H7 (cell line): ENCODE data around the gene MAGEA3. TPM values are rescaled to one million over a fixed set of nuclear protein-coding genes. Genes with fewer than 3 reads are reported as not detected.
"Not testable (repeated sequence)": the region's sequence is repeated elsewhere in the genome, so short reads cannot be mapped to it uniquely, and the experiment has no call there.

ENCODE experiments used
- DNase-seq: peaks from one replicate; pipeline ENCODE4 v3.0.0; 2012
- H3K27me3 ChIP-seq: 2 replicates; pipeline ENCODE4 v1.6.0; 2011; ENCODE audit warnings: mild to moderate bottlenecking, low read length; ENCODE audit not compliant: control insufficient read depth, insufficient read depth
- H3K36me3 ChIP-seq: replicated peaks from 2 replicates; pipeline ENCODE4 v1.5.1; 2011; ENCODE audit warnings: low read length; ENCODE audit not compliant: control insufficient read depth, insufficient read depth
- H3K4me3 ChIP-seq: 2 replicates; pipeline ENCODE4 v1.5.1; 2011; ENCODE audit warnings: low read depth, mild to moderate bottlenecking, control low read depth, low read length, moderate library complexity; ENCODE audit not compliant: insufficient read depth
- total RNA-seq: library from RNA; depleted of rRNA; stranded (reverse); fragments of >200 nt; shearing (Covaris generic); gene quantifications from 2 replicates; pipeline ENCODE4 v1.2.3, GENCODE V29; 2014; rRNA removed

Gene MAGEA3
- total RNA-seq, 1 experiment from 2014 or later: not detected

- DNase-seq, H3K27me3 ChIP-seq, H3K36me3 ChIP-seq, H3K4me3 ChIP-seq: not testable (repeated sequence)
Observed at GRCh38 chrX:152713815-152714787, 15.5 kb downstream of the MAGEA3 start, which contains the start of gene MAGEA2B. TSS of gene MAGEA2B (plus strand) at chrX:152714628. CDS start at chrX:152717107, 2,479 bp downstream.

DNA sequence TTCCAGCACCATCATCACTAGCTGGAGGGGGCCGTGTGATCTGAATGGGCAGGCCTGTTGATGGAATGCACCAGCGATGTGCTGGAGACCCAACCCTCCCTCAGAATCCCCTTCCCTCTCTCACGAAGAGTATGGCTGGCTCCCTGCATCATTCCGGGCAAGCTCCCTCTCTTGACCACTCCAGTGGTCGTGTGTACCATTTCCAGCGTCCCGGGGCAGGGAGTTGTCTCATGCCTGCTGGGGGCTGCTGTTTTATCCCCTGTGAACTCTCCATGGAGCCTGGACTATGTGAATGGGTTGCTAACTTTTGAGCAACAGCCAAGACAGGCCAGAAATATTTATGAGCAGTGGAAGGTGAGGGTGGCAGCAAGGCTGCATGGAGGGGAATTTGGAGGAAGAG, 26.8 kb downstream of the MAGEA3 start:
- Histone ChIP-seq H3K4me3 (no peak overlapping the region), H3K27me3 (no peaks in the 10 kb centered on the region), H3K36me3 (no peaks in the 10 kb centered on the region)
- no peak for DNase-seq

- no peak for DNase-seq
- no peak within 1 kb of the TSS for H3K4me3 ChIP-seq
- no peaks in the 10 kb centered on the region for H3K27me3 ChIP-seq
- H3K36me3 ChIP-seq: no peaks in the 10 kb centered on the region
Observed at GRCh38 chrX:152733261-152733975, 34.8 kb downstream of the MAGEA3 start, which contains the start of the genes CSAG1 and MAGEA12. TSS of gene CSAG1 (minus strand) at chrX:152733721. CDS start at chrX:152732460, 1,261 bp downstream. TSS of gene MAGEA12 (plus strand) at chrX:152733757. CDS start at chrX:152736162, 2,405 bp downstream.

- H3K27me3 ChIP-seq, H3K4me3 ChIP-seq, H3K36me3 ChIP-seq, DNase-seq: not testable (repeated sequence)
Observed at GRCh38 chrX:152734143-152734858, 35.7 kb downstream of the MAGEA3 start.

DNA sequence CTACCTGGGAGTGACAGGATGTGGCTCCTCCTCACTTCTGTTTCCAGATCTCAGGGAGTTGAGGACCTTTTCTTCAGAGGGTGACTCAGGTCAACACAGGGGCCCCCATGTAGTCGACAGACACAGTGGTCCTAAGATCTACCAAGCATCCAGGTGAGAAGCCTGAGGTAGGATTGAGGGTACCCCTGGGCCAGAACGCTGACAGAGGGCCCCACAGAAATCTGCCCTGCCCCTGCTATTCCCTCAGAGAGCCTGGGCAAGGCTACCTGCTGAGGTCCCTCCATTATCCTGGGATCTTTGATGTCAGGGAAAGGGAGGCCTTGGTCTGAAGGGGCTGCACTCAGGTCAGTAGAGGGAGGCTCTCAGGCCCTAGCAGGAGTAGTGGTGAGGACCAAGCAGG, 36.5 kb downstream of the MAGEA3 start:
- no peak for DNase-seq
- no peaks in the 10 kb centered on the region for H3K27me3 ChIP-seq
- H3K36me3 ChIP-seq: no peaks in the 10 kb centered on the region
- no peak overlapping the region for H3K4me3 ChIP-seq

- no peaks in the 10 kb centered on the region for H3K36me3 ChIP-seq
- DNase-seq: no peak
- no peak overlapping the region for H3K4me3 ChIP-seq
- no peaks in the 10 kb centered on the region for H3K27me3 ChIP-seq
Observed at GRCh38 chrX:152735860-152736511, 37.4 kb downstream of the MAGEA3 start.

DNA sequence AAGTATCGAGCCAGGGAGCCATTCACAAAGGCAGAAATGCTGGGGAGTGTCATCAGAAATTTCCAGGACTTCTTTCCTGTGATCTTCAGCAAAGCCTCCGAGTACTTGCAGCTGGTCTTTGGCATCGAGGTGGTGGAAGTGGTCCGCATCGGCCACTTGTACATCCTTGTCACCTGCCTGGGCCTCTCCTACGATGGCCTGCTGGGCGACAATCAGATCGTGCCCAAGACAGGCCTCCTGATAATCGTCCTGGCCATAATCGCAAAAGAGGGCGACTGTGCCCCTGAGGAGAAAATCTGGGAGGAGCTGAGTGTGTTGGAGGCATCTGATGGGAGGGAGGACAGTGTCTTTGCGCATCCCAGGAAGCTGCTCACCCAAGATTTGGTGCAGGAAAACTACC, 37.9 kb downstream of the MAGEA3 start:
- H3K27me3 ChIP-seq, DNase-seq, H3K36me3 ChIP-seq, H3K4me3 ChIP-seq: not testable (repeated sequence)

DNA sequence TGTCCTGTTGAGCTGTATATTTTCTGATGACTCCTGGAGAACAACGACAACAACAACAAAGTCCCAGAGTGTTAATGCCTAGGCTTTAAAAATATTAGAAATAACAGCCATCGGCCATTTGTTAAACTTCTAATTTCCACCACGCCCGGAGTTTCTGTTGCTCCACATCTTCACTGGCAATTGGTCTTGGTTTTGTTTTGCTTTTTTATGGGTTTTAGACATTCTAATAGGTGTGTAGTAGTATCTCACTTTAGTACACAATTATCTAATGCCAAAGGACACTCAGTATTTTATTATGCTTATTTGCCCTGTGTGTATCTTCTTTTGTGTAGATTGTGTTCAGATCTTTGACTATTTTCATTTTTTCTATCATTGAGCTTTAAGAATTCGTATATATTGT, 40.0 kb downstream of the MAGEA3 start:
- no peak overlapping the region for H3K4me3 ChIP-seq
- H3K27me3 ChIP-seq: no peaks in the 10 kb centered on the region
- H3K36me3 ChIP-seq: no peaks in the 10 kb centered on the region
- DNase-seq: no peak

Other genes starting within 250 kb of the MAGEA3 start
- gene GABRA3, start 247.5 kb upstream of the MAGEA3 start, total RNA-seq: 2.7 and 3.8 TPM in 2 replicates
- gene GABRQ, start 60.9 kb upstream of the MAGEA3 start, total RNA-seq: 3.5 and 3.8 TPM in 2 replicates
- 0.28 TPM in 1 of 2 replicates, not detected in the other for gene CSAG2, start 10.5 kb downstream of the MAGEA3 start, total RNA-seq
- gene MAGEA2B, start 15.8 kb downstream of the MAGEA3 start, total RNA-seq: 3.1 TPM in 1 of 2 replicates, not detected in the other
- not detected in 2 replicates for gene CSAG1, start 34.9 kb downstream of the MAGEA3 start, total RNA-seq
- gene MAGEA12, start 35.0 kb downstream of the MAGEA3 start, total RNA-seq: not detected in 2 replicates
- gene MAGEA2, start 55.0 kb downstream of the MAGEA3 start, total RNA-seq: 1.2 and 3.5 TPM in 2 replicates
- 0.52 TPM in 1 of 2 replicates, not detected in the other for gene CSAG3, start 60.4 kb downstream of the MAGEA3 start, total RNA-seq
- not detected in 2 replicates for gene MAGEA6, start 70.9 kb downstream of the MAGEA3 start, total RNA-seq
- 22.3 and 26.2 TPM in 2 replicates for gene CETN2, start 132.0 kb downstream of the MAGEA3 start, total RNA-seq
- 17.2 and 18.0 TPM in 2 replicates for gene NSDHL, start 132.3 kb downstream of the MAGEA3 start, total RNA-seq
- 7.0 and 7.8 TPM in 2 replicates for gene ZNF185, start 199.3 kb downstream of the MAGEA3 start, total RNA-seq